Stimulated activated CD8-positive, alpha-beta memory T cell treated with anti-CD3 and anti-CD28 coated beads, Interleukin-7, amount 100 ng/mL, for 24 hours (primary cell): Measurements from ENCODE around the gene C1orf198.
"Not testable (repeated sequence)": the region's sequence is repeated elsewhere in the genome, so short reads cannot be mapped to it uniquely, and the experiment has no call there.

Experiments
- DNase-seq: peaks from one replicate; pipeline ENCODE4 v3.0.0-alpha.2; 2020; ENCODE audit warnings: low read depth

C1orf198 gene

DNA sequence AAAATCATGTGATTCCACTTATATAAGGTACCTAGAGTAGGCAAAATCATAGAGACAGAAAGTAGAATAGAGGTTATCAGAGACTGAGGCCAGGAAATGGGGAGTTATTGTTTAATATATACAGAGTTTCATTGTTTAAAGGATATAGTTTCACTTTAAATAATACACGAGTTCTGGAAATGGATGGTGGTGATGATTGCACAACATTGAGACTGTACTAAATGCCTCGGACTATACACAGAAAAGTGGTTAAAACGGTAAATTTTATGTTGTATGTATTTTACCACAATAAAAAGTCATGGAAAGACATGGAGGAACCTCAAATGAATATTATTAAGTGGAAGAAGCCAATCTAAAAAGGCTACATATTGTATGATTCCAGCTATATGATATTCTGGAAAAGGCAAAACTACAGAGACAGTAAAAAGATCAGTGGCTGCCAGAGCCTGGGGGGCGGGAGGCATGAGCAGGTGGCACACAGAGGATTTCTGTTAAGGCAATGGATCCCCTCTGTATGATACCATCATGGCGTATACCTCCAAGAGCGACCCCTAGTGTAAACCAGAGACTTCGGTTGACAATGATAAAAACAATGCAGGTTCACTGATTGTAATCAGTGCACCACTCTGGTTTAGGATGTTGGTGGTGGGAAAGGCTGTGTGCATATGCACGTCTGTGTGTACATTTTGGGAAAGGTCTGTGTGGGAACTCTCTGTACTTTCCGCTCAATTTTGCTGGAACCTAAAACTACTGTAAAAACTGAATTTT lies 7.5 kb downstream of the C1orf198 start:
- DNase-seq, result no peak

DNA sequence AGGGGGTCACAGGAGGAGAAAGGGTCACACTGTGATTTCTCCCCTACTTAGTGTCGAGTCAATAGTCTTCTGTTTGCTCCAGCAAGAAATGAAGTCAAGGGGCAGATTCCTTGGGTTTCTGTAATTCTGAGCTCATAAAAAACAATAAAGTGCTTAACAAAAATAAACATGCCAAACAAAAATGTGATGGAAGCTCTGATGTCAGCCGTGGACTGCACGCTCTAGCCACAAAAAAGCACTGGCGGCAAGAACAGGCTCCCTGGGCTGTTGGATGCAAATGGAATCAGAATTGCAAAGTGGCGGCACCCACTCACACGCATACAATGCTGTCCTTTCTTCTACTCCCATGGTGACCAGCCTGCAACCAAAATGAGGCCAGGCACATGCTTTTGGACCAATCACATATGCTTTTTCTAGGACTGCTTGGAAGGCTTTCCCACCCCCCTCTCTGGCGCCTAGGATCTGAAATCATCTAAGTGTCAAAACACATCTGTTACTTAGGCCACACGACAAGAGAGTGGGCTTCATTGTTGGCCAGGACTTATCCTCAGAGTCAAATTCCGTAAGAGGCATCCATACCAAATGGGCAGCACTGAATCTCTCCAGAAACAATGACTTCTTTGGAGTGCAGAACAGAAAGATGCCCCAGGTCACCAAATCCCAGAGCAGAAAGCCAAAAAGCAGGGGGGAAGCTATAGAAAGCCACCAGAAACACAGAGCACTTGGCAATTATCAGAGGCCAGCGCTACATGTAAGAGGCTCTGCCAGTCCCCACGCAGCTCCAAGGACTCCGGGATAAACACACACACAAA lies 9.2 kb downstream of the C1orf198 start:
- DNase-seq, result no peak

DNA sequence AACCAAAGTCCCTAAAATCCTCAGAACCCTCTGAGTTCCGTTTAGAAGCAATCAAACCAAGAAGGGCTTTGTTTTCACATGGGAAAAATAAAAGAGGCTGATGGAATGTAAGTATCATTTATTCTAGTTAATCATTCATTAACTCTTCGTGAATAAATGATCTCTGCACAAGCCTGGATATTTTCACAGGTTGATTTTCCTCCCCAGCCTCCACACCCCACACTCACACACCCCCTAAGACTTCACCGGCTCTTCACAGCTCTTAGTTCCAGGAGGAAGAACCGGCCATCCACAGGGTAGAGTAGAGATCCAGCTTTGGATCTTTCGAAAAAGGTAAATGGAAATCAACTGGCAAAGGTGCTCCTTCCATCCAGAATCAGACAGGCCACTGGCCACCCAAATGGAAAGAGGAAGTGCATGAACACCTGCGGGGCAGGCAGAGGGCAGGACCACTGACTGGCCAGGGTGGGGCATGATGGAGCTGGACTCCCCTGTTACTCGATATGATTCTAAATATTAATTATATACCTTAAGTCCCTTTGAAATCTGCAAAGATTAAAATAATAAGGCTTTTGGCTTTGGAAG lies 10.0 kb downstream of the C1orf198 start:
- no peak for DNase-seq

DNA sequence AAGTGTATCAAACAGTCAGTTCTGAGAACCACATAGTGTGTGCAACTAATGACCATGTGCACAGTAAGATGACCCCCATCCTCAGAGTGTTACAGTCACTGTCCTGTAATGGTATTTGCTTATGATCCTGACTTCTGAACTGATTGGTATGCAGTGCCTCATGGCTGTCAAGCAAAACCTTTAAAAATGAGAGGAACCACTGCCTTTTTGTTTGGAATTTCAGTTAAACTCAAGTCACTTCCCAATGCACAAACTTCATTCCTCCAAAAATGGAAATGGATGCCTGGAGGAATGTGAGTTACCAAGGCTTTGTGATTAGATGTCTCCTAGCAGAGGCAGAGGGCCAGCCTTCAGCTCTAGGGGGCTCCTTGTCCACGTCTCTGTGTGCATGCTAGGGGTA lies 10.5 kb downstream of the C1orf198 start:
- no peak for DNase-seq

DNA sequence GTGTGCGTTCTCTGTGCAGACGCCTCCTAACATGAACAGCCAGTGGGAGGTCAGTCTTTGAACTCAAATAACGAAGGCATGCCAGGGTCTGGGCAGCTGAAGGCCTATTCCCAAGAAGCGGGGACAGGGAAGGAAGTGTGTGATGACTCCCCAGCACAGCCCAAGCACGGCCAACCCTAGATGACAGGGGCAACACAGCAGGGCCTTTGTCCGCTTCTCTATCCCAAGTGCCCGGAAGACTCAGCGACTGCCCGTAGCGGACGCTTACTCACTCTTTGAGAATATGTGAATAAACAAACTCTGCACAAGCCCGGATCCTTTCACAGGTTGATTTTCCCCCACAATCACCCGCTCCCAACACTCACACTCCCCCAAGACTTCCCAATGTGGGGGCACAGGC lies 11.2 kb downstream of the C1orf198 start:
- no peak for DNase-seq

DNA sequence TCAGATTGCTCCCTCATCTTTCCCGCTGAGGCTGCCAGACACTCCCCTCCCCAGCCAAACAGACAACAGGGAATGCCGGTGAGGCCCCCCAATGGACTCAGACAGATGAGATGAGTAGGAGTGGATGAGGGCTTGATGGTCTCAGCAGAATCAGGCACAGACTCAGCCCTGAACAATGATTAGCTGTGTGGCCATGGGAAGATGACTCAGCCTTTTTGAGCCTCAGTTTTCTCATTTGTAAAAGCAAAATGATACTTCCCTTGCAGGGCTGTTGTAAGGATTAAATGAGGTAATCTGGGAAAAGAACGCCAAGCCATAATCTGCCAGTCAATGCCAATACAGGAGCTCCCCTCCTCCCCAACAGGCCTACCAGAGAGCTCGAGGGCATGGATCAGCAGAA lies 12.4 kb downstream of the C1orf198 start:
- DNase-seq, result no peak

DNA sequence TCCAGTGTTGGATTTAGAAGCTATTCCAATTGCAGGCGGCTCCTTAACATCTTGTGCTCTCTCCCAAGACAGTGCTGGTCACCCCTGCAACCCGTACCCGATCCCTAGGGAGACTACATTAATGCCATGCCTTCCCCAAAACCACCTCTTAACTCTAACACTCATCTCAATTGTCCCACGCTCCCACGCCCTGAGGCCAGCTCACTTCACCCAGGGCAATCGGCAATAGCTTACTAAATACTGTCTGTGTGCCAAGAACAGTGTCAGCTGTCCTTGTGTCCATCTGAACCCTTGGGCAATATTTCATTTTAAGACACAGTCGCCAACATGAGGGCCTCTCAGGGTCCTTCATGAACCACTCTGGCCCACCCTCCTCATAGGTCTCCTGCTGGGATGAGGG lies 13.9 kb downstream of the C1orf198 start:
- DNase-seq, result no peak

DNA sequence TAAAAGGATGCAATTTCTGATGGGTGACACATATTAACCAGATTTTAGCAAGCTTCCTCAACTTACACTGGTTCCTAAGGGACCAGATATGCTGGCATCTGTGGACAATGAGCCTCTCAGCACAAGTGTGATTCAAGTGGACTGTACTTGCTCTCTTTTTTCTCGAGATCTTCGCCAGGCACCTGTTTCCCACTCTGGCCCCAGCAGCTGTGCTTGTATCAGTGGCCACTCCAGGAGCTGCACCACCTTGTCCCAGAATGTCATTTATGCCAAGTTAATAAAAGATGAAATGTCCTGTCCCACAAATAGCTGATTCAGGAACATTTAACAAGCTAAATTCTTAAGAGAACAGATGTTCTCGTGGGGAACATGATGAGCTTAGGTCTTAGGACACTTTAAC lies 14.6 kb downstream of the C1orf198 start:
- DNase-seq, result no peak

DNA sequence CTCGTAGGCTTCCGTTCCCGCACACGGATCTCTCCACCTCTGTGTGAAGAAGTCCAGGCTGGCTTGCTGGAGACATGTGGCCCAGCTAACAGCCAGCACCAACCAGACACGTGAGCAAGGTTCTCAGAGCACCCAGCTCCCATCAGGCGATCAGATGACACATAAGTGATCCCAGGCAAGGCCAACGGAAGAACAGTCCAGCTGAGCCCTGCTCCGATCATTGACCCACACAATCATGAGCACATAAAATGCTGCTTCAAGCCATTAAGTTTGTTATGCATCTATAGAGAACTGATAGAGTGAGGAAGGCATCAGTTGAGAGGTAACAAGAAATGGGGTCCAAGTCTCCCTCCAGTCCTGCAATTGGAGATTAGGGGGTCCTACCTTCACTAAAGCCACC lies 15.4 kb downstream of the C1orf198 start:
- no peak for DNase-seq

DNA sequence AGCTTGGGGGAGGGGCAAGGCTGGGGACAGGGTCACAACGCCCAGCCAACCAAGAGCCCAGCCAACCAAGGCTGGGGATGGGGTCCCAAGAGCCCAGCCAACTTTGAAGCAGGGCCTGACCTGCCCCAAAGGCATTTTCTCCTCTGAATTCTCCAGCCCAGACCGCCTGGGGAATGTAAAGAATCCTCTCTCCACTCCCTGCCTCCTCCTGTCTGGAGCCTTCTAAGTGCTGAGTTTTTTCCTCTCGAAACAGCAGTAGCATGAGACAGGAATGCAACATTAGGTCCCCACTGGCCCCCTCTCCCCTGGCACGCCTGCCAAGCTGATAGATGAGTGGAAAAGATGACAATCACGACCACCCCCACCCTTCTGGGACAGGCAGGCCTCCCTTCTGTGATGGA lies 17.0 kb downstream of the C1orf198 start:
- DNase-seq, result no peak

DNA sequence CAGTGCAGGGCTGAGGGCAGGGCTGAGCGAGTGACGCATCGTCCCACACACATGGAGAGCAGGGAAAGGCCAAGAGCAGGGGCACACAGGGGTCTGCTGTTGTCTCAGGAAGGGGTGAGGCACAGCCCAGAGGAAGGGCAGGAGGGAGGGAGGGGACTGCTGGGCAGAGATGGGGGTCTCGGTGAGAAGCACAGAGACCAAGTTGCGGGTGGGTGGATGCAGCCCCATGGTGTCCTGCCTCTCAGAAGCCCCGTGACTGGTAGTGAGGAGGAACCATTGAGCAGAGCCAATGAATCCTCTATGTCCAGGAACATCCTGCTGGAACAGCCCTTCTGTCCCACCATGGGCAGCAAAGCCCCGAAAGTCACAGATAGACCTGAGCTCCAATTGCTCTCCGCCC lies 17.8 kb downstream of the C1orf198 start:
- DNase-seq, result no peak

DNA sequence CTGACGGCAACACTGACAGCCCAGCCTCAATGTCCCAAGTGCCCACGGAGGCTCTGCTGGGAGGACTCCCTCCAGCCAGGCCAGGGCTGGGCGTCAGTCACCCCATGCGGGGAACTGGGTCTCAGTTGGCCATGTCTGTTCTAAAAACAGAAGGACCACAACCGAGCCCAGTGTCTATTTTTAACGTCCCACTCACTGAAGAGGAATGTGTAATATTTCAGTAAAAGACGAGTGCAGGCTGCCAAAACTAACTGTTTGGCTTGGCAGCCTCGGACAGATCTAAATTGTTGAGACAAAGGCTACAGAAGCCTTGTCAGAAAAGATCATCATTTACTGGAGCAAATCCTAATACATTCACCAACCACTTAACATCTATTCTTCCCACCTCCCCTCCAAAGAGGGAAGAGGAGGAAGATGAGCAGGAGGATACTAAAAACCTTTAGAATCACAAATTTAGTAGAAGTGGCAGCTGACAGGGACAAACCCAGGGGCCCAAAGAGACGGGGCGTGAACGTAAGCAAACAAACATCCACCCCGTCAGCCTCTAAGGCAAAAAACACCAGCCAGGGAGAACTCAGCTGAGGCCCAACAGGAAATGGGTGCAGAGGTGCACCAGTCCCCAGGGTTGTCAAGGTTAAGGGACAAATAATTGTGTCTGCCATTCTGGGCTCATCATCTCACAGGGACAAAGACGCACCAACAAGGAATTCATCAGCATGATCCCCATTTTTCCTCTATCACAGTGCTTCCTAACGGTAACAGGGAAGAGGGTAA lies 18.7 kb downstream of the C1orf198 start:
- no peak for DNase-seq

DNA sequence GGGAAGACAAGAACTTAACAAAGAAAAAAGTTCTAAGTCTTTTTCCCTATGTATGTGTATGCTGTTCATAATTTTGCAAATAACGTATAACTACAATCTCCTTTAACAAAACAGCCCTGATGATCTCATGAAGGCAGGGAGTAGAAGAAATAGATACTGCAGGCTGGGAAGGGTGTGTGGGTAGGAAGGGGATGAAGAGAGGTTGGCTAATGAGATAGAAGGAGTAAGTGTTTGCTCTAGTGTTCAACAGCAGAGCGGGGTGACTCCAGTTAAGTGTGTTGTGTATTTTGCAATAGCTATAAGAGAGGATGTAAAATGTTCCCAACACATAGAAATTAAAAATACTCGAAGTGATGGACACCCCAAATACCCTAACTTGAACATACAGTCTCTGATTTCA lies 20.1 kb downstream of the C1orf198 start:
- DNase-seq, result no peak

DNA sequence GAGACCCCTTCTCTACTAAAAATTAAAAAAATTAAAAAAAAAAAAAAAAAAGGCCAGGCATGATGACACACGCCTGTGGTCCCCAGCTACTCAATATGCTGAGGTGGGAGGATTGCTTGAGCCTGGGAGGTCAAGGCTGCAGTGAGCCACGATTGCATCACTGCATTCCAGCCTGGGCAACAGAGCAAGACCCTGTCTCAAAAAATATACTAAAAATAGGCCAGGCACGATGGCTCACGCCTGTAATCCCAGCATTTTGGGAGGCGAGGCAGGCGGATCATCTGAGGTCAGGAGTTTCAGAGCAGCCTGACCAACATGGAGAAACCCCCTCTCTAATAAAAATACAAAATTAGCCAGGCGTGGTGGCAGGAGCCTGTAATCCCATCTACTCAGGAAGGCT lies 23.1 kb downstream of the C1orf198 start:
- DNase-seq, result not testable (repeated sequence)

DNA sequence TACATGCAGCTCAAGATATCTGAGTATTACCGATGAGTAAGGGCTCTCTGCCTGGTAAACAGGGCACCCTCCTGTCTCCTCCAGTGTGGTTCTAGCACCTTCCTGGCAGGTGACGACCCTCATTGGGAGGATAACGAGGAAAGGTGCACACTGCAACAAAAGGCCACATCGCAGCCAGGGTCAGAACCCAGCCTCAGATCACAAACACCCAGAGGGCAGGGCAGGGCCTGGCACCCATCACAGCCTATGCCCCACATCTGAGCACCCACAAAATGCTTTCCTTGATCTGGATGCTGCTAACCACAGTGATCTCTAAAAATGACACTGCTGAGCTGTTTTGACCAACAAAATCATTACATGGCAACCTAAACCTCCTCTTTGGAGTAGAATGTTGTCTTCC lies 23.8 kb downstream of the C1orf198 start:
- no peak for DNase-seq

DNA sequence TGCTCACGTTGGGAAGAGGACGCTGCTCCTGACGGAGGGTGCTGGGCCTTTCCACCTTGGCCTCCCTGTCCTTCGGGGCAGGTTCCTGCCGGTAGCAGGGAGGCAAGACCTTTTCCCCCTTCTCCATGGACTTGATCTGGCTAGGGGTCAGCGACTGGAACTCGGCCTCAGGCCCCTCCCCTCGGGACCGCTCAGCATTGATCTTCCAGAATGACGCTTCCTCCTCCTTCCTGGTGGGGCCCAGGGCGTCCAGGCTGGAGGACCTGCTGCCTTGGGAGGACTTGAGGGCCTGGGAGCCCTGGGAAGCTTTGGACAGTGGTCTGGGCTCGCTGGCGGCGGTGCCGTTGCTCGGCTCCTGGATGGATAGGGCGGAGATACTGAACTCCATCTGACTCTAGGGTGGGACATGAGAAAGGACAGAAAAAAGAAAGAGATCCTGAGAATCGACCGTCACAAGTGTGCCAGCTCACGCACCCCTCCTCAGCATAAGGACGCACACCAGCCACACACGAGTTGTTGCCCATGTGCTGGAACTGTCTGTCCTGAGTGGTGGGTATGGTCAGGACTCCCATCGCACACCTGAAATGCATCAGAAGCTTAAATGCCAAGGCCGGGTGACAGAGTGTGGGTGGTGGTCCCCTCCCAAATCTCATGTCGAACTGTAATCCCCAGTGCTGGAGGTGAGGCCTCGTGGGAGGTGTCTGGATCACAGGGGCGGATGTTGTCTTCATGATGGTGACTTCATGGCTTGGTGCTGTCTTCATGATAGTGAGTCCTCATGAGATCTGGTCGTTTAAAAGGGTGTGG lies 24.6 kb downstream of the C1orf198 start:
- DNase-seq, result no peak

DNA sequence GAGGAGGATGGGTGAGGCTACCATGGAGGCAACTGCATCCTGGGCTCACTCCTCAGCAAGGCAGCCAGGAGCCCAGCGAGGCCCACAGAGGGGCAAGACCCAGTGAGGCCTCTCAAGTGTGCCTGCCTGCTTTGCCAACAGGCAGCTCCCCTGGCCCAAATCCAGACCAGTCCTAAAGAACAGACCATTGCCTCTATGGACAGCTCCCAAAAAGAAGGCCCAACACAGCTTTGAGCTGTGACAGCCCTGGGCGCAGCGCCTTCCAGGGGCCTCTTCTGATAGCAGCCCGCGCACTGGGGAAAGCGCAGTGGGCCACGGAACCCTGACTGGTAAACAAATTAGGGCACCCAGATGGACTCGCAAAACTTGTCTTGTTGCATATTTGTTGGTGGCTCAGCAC lies 25.5 kb downstream of the C1orf198 start:
- no peak for DNase-seq

DNA sequence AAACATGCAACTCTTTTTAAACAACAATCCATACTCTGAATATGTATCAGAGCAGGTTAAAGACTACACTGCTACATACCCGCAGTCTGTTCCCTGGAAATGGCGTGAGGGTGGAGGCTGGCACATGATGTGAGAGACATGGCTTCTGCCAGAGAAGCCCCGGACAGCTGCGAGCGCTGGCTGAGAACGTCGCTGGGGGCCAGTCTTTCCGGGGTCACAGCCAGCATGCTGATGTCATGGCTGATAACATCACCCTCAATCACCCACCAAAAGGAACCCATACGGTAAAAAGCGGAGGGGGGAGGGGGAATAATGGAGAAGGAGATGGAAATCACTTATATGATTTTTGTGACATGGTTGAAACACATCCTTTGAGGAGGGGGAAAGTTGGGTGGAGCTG lies 29.1 kb downstream of the C1orf198 start:
- DNase-seq, result no peak

DNA sequence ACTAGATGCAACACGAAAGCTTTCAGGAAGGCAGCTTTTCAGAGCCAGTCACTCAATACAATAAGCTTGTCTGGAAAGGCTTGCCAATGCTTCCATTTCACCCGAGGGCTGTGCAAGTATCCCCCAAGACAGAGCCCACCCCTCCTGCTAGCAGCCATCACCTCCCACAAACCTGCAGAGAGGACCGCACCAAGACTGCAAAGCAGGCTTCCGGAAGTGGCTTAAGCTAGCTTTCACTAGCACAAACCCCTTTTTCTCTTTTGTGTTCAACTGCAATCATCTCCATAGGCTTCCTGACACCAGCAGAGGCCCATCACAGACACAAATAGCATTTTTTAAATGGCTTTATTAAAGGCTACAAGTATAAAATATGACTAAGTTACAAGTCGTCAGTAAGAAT lies 31.5 kb downstream of the C1orf198 start:
- DNase-seq, result no peak

DNA sequence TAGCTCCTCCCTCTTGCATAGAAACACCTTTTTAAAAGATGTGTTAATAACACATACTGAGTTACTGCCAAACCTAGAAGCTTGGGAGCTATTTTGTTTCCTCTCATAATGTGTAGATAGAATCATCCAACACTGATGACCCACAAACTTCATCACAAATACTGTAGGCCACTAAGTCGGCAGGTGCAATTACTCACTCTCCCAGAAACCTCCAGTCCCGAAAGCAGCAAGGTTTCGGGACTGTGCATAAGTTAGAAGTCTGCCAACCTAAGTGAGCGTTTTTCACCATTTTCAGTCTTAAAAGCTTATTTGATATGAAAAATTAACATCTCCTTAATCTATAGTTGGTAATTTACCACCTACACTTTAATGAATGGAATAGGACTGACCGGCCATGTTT lies 32.0 kb downstream of the C1orf198 start:
- no peak for DNase-seq

DNA sequence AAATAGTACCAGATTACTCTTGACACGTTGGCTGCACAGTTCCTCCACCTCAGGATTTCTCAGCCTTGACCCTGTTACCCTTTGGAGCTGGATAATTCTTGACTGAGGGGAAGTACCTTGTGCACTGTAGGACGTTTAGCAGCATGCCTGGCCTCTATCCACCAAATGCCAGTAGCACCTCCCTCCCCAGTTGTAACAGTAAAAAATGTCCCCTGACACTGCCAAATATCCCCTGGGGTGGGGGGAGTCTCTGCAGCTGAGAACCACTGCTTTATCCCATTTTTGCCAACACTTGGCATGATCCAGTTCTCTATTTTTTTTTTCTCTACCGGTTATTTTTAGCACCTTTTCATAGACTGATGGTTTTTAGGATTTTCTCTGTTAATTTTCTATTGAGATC lies 34.0 kb downstream of the C1orf198 start:
- DNase-seq, result no peak

DNA sequence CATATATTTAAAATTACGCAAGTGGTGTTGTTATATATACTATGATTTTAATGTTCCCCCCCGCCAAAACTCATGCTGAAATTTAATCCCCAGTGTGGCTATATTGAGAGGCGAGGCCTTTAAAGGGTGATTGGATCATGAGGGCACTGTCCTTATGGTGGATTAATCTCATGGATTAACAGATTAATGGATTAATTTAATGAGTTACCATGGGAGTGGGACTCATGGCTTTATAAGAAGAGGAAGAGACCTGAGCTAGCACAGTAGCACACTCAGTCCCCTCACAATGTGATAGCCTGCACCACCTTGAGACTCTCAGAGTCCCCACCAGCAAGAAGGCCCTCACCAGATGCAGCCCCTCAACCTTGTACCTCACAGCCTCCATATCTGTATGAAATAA lies 34.8 kb downstream of the C1orf198 start:
- no peak for DNase-seq
